Stimulated activated CD8-positive, alpha-beta memory T cell treated with anti-CD3 and anti-CD28 coated beads, Interleukin-2, amount 100 ng/mL, for 1 hour (primary cell): ENCODE data around the gene TTC38.

Experiments
- DNase-seq, 2 donors: peaks; one replicate each; pipeline ENCODE4 v3.0.0-alpha.2; 2020; ENCODE audit warnings: low read depth in 2 of 2

The TTC38 gene

DNA sequence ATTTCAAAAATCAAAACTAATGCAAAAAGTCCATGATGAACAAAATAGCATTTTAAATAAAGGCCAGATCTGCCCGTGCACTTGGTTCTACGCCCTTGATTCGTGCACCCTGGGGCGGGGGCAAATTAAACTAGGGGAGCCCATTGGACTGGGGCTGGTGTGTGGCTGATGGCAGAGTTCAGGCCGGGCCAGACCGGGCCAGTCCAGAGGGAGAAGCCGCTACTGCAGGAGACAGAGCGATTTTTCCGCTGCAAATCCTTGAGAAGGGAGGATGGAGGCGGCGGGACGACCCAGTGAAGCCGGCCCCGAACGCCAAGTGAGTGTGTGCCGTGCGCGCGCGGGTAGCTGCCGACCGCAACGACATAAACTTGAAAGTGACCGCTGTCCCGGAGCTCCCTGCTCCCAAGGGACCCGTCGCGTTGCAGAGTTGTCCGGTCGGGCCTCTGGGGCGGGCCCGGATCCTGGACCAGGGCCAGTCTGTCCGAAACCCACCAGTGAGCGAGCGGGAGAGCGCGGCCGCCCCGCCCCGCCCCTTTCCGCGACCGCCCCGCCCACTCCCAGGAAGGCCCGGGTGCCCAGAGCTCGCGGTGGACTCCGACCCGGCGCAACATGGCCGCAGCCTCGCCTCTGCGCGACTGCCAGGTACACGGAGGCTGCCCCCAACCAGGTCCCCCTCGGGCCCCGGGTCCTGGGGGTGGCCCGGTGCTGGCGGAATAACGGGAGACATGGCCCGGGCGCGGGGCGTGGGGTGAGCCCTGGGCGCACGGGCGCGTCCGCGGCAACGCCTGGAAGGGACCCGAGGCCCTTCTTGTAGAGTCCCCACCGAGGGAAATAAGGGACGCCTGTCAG, at the start of gene TTC38:
TTC38 (plus strand) TSS at position 578 of the 849 bp plus-strand sequence; CDS start at position 610, 32 bp downstream.
- DNase-seq = no peak

DNA sequence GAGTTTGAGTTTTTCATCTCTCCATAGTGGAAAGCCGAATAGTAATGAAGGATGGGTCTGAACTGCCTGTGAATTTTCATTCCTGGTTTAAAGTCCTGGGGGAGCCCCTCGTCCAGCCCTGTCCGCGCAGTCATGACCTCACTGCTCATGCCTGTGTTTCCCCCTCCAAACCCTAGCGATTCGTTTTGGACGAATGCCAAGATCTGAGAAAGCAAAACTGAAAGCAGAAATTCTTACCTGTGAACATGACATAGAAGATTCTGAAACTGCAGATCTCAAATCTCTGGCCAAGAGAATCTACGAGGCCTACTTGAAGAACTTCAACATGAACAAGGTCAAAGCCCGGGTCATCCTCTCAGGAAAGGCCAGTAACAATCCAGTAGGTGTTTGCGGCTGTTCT, 48.2 kb upstream of the TTC38 start:
- no peak for DNase-seq

DNA sequence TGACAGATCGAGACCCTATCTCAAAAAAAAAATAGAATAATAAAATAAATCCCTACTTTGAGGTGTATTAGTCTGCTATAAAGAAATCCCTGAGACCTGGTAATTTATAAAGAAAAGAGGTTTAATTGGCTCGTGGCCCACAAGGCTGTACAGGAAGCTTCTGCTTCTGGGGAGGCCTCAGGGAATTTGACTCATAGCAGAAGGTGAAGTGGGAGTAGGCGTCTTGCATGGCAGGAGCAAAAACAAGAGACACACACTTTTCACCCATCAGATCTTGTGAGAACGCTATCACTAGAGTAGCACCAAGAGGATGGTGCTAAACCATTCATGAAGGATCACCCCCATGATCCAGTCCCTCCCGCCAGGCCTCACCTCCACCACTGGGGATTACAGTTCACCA, 46.9 kb upstream of the TTC38 start:
- DNase-seq = no peak

DNA sequence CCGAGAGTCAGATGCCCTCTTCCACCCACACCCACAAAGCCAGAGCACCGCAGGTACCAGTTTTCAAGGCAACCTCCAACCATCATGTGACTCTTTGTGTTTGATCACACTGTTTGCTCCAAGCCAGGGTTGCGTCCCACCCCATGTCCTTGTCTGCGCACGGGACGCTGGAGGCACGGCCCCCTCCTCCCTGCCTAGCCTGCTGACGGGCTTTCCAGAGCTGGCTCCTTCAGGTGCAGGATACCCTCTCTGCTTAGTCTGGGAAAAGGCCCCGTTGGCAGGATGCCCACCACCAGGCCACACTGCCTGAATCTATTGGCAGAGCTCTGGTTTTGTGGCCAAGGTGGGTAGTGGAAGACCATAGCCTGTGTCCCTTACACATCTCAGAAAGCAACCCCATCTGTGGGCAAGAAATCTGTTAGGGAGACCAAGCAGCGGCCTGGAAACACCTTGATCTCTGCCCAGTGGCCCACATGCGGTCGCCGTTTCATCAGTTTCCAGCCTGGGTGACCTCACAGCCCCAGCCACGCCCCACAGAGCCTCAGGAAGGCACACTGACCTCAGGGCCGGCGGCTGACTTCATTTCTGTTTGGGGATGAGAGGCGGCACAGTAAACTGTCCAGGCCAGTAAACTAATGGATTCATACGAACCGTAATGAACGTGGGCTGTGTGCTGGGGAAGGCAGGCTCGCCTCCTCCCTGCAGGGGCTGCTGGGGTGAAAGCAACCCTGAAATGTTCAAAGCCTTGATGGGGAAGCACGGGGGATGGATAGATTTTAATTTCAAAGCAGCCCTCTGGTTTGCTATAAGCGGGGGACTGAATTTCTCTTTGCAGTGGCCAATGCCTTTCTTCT, 43.5 kb upstream of the TTC38 start:
- no peak for DNase-seq

DNA sequence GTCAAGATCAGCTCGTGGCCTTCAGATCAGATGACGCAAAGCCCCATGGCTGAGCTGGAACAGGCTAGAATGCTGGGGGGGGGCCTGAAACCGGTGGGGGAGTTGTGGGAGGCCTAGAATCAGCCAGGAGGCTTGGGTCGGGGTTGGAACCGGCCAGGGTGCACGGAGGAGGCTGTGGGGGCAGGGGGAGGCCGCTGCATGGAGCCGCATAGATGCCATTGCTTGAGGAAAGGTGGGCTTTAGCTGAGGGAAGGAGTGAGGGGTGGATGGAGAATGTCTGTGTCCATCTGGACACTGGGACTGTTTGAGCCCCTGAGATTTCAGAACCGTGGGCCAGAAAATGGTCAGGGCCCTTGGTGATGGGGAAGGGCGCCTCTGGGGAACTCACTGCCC, 42.9 kb upstream of the TTC38 start:
- no peak for DNase-seq

DNA sequence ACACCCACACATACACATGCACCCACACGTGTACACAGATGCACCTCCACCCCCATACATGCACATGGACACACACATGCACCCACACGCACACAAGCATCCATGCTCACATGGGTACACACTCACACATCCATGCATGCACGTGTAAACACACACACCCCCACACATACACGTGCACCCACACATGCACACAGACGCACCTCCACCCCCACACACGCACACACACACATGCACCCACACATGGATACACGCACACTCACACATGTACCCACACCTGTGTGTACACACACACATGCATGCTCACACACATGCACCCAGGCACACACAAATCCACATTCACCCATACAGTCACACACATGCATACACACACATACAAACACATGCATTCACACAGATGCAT, 42.2 kb upstream of the TTC38 start:
- no peak for DNase-seq

DNA sequence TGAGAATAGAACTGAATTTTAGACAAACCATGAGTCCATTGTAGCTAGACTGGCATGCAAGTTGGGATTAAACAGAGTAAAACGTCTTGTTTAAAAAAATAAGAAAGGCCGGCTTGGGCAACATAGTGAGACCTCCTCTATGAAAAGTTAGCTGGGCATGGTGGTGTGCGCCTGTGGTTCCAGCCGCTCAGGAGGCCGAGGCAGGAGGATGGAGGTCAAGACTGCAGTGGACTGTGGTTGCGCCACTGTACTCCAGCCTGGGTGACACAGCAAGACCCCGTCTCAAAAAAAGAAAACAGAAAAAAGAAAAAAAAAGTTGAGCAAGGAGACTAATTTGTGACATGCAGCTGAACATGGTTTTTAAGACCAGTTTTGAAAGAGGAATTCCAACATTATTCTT, 41.2 kb upstream of the TTC38 start:
- DNase-seq = no peak

DNA sequence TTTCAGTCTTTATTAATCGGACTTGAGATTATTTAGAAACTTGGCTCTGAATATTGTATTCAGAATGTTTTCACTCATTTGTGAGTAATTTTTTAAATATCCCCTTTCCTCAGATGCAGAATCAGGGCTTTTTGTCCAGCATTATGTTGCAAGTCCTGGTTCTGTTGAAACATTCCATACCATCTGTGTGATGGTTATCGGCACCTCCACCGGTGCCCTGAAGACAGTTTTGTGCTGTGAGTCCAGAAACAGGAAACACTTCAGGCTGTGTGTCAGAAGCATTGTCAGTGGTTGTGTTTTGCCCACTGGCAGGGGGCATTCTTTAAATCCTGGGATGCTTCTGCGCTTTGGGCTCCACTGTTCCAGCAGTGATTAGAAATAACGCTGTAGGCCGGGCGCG, 38.1 kb upstream of the TTC38 start:
- no peak for DNase-seq

DNA sequence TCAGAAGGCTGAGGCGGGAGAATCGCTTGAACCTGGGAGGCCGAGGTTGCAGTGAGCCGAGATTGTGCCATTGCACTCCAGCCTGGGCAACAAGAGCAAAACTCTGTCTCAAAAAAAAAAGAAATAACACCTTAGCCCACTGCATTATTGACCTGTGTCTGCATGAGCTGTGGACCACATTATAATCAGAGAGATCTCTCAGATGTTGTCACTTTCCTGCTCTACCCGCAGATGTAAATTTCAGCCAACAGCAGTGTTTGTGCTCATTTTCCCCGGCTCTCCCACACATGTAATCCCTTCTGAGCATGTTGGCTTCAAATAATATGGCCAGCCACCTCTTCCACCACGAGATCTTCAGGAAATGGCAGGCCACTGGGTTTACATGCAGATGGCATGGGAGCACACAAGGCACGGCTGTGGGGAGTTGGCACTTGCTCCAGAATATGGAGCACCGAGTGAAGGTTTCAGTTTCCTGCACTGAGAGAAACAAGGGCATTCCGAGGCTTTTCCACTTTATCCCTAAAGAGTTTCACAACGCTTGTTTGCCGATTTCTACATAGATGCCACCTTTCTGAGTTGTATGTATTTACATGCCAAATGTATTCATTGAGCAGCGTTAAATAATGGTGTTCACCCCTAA, 37.4 kb upstream of the TTC38 start:
- DNase-seq = no peak

DNA sequence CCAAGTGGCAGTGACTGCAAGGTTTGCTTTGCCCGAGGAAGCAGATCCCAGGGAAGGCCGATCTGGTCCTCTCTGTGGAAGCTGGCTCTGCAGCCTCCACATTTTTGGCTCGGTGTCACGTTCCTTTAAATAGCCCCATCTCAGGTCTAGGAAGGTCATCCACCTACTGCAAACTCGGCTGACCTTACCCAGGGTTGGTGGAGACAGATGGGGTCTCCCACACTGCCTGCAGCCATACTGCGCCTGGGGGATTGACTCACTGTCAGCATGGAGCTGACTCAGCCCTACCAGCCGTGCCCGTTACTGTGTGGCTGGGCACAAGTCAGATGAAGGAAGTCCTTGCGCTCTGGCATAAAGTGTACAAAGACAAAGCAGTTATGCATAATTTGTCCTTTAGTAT, 34.6 kb upstream of the TTC38 start:
- no peak for DNase-seq

DNA sequence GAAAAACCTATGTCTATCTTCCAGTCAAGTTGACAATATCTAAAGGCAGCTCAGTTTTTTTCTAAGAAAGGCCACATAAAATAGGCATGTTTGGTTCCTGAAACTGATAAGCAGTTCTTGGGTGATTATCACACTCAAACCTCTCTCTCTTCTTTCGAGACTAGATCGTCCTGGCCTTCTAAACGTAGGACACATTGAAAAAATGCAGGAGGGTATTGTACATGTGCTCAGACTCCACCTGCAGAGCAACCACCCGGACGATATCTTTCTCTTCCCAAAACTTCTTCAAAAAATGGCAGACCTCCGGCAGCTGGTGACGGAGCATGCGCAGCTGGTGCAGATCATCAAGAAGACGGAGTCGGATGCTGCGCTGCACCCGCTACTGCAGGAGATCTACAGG, 32.8 kb upstream of the TTC38 start:
- no peak for DNase-seq

DNA sequence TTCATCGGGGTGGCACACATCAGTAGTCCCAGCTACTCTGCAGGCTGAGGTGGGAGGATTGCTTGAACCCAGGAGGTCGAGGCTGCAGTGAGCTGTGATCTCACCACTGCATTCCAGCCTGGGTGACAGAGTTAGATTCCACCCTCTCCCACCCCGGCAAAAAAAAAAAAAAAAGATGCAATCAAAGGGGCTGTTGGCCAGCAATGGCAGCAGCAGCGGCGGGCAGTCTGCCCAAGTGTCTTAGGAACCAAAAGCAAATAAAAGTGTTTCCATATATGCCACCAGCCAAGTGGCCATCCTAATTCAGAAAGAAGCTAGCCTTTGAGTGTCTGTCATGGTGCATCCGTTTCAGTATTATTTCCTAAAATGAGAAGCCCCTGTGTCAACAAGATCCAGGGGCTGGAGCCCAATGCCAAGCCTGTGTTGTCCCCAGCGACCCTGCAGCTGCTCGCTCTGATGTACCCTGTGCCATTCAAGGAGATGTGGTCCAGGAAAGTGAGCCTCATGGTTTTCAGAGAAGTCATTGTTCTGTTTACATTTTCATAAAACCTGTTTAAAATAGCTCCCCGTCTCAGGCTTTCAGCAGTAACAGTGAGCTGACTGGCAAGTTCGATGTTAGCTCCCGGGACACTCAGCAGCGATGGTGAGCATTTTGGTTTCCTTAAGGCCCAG, 30.2 kb upstream of the TTC38 start:
- DNase-seq = no peak

DNA sequence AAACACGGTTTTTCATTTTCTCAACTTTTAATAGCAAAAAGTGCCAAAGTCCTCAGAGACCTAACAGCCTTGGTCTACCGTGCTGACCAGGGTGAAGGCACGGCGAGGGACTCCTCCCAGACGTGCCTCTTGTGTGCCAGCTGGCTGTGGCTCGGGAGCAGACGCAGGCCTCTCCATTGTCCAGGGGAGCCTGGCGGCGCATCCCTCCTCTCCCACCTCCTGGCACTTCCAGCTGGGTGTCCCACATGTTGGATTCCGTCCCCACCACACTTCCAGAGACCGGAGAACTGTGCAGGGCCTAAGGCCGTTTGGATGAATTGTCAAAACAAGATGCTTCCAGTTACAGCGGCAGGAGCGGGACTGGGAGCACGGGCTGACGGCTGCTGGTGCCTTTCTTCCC, 29.3 kb upstream of the TTC38 start:
- DNase-seq = no peak

DNA sequence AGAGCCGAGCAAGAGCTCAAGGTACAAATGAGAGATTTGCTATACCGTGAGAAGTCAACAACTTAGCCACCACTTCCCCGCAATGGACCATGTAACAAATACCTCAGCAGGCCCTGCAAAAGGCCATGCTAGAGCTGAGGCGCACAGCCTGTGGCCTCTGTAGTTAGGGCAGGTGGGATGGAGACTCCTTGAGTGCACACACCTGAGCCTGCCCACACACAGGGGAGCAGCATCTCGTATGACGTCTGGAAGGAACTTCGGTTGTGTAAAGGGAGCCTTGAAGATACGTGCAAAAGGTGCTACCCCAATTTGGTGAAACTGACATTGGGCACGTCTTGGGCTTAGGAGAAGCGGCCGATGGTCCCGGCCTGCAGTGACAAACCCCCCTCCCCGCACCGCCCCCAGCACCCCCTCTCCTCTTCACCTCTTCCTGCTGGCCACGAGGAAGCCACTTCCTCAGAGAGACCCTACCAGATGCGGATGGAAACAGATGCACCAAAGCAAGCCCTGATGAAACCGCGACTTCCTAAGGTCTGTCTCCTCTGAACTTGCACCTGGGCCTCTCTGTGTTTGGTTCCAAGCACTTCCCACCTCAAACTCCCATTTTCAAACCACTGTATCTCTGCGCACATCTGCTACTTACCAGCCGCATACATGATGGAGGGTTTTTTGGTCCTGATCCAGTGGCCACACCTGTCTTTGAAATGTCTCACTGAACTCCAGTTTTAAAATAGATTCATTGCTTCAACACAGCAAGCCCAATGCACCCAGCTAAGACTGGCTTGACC, 28.4 kb upstream of the TTC38 start:
- no peak for DNase-seq

DNA sequence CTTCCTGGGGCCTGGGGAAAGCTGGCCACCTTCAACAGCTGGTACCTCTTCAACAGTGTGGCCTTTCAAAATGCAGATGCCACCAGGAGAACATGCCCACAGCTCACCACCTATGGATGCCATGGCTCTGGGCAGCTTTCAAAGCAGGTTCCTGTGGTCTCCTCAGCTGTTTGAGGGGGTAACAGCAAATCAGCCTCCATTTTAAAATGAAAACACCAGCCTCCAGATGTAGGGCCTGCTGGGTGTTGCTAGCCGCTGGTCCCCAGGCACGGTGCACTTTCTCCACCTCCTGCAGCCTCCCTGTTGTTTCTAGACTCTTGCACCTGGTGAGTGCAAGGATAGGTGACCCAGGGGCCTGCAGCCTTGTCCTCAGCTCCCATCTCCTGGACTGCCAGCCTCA, 27.7 kb upstream of the TTC38 start:
- no peak for DNase-seq

DNA sequence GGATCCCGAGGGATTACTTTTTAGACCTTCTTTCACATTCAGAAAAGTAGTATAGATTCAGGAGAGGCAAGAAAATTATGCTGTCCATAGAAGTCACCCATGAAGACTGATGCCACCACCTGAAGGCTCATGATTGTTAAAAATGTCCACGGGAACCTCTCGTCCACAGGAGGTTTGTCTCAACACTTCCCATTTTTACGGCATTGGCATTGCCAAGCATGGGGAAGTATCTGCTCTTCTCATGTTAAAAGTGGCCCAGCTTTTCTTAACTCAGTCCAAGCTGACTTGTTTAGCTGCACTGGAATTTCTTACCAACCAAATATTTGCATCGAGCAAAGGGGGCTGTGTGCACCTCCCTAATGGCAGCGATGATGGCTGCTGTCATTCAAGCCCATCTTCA, 27.3 kb upstream of the TTC38 start:
- DNase-seq = no peak

DNA sequence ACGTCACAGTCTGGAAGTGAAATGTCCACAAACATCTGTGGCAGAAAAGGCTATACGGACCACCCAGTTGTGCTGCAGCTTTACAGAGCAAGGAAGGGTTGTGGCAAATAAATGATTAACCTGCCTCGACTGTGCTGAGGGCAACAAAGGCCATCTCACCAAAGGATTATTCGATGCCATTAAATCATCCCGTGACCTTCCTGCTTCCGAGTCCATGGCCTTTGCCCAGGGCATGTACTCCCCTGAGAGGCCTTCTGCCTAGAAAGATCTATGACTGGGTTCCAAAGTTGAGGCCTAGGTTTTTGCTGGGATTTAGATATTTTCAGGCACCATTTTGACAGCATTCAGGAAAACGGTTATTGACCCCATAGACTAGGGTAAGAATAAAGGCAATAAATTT, 26.9 kb upstream of the TTC38 start:
- no peak for DNase-seq

DNA sequence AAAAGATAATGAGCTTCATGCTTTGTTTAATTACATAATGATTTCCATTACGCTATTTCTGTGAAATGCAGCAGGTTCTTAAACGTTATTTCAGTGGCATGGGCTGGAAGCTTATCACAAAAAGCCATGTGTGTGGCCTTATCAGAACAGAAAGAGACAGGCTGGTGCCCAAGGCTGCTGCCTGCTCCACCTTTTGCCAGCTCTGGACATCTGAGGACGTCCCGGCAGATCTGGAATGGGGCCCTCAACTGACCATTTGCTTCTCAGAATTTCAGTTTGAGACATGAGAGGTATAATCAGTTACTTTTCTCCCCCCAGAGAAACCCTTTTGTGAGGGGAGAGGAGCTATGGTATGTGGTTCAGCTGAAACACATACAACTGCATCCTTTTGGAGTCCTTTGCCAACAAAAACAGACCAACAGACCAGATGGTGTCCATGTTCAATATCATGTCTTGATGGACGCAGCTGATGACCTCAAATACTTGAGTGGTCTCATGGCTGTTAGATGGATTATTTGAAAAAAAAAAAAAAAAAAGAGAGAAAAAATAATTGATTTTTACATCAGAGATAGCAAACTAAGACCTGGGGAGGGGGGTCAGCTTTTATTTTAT, 26.3 kb upstream of the TTC38 start:
- DNase-seq = no peak

DNA sequence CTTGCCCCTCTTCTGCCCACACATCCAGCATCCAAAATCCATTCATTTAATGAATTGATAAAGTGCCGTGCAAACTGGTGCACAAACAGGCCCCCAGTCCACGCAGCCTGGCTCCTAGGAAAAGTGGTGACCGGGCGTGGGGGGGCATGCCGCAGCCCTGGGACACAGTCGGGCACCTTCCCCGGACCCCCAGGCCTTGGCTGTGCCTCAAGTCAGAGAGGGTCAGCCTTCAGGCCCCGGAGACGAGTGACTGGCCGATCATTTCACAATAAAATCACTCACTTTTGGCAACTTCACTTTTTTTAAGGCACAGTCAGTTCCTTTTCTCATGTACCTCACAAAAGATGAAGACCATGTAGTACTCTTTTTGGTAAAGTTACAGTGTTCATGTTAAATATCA, 25.7 kb upstream of the TTC38 start:
- no peak for DNase-seq

DNA sequence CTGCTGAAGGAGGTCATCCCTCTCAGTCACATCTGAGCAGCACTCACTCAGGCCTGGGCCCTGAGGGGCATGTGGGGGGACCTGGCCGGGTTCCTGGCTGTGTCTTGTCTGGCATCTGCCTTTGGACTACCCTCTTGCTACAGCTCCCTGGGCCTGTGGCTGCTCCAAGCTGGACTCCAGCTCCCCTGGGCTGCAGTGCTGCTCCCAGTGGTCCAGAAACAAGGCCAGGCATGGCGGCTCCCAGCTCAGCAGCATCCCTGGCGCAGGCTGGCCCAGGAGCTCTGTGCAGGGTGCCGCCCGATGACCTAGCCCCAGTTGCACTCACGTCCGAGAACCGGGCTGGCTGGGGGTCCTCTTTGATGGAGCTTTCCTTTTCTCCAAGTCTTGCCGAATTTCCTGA, 23.0 kb upstream of the TTC38 start:
- no peak for DNase-seq

DNA sequence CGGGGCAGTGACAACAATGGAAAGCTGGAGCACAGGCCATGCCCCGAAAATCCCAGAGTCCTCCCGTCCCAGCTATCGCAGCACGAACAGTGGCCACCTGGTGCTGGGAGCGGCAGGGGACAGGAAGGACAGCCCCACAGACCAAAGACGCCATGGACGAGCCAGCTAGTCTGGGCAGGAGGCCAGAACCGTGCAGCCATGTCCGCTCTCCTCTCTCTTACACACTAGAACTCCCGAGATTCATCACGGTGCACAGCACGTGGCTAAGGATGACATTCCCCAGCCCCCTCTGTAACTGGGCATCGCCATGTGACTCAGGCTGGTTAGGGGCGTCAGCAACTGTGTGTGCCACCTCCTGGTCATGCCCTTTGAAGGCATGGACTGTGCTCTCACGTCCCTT, 22.3 kb upstream of the TTC38 start:
- DNase-seq = no peak
